IPS DF 4.7 (cell line): ENCODE measurements around the gene PPARA.

Experiments
- DNase-seq: peaks from one replicate; pipeline ENCODE4 v3.0.0-alpha.2; 2013; ENCODE audit warnings: low spot score; ENCODE audit errors: extremely low read depth

The PPARA gene

DNA sequence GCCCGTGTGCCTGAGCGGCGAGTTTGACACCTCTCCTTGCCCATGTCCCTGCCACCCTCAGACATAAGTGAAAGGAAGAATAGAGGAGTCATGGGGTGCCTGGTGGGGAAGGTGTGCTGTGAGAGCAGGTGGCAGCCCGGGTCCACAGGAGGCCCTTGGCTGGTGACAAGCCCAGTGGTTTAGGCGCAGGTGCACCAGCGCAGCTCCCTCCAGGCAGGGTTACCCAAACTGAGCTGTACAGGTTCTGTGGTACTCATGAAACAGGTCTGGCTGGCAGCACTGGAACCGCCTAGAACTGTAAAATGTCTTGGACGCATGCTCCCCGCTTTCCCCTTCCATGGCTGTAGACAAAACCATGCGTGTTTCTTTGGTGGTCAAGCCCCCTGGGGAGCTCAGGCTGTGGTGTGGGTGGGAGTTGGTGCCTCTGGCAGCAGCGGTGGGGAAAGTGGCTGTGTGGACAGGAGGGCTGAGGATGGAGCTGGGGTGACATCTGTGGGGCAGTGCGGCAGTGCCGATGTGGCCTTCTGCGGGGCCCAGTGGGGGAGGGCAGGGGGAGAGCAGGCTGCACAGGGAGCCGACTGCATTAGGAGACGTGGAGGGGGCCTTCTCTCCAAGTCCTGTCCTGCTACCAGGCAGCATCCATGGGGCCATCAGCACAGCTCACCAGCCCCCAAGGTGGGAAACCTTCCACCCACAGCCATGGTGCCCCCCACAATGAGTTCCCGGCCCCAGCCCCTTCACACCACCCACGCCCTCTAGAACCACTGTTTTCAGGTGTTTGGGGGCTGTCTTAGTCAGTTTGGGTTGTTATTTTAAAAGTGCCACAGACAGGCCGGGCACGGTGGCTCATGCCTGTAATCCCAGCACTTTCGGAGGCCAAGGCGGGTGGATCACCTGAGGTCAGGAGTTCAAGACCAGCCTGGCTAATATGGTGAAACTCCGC lies 140.8 kb downstream of the PPARA start:
- DNase-seq = no peak

DNA sequence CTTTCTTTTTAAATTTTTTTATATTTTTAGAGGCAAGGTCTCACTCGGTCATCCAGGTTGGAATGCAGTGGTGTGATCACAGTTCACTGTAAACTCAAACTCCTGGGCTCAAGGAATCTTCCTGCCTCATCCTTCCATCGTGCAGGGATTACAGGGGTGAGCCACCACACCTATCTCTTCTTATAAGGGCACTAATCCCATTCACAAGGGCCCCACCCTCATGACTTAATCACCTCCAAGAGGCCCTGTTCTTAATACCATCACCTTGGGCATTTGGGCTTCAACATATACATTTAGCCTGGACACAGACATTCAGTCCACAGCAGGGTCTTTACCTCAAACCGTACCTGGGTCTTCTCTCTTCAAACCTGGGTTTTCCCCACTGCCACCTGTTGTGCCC lies 141.8 kb downstream of the PPARA start:
- DNase-seq = no peak

DNA sequence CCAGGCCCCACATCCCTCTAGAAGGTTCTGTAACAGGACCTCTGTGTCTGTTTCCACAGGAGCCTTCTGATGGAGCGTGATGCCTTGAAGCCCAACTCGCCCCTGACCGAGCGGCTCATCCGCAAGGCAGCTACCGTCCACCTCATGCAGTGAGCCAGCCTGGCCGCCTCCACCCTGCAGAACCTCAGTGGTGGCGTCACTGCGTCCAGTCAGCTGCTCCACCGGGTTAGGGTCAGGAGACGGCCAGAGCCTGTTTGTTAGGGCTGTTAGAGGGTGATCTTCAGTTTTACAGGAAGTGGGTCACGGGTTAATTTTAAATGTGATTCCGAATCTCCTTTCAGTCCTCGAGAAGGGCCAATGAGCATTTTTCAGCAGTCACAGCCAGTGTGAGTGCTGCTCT lies 142.4 kb downstream of the PPARA start:
- DNase-seq = no peak
